GM06990 (cell line): ENCODE measurements around the gene CACFD1.

Experiments
- DNase-seq: peaks from one replicate; pipeline ENCODE4 v3.0.0-alpha.2; 2011; ENCODE audit not compliant: insufficient read length; ENCODE audit errors: extremely low read depth
- H3K27me3 ChIP-seq: replicated peaks from 2 replicates; pipeline ENCODE4 v1.6.0; 2011; ENCODE audit warnings: low read length; ENCODE audit not compliant: control insufficient read depth, insufficient read depth
- H3K36me3 ChIP-seq: 2 replicates; pipeline ENCODE4 v1.5.1; 2011; ENCODE audit warnings: low read length; ENCODE audit not compliant: control insufficient read depth, insufficient read depth
- H3K4me3 ChIP-seq: replicated peaks from 2 replicates; pipeline ENCODE4 v1.5.1; 2011; ENCODE audit warnings: low read depth, mild to moderate bottlenecking, control low read depth, low read length
- CTCF ChIP-seq: IDR thresholded peaks from 2 replicates; pipeline ENCODE4 v1.5.1; 2011; ENCODE audit warnings: low read length, control low read depth, mild to moderate bottlenecking, inconsistent platforms; ENCODE audit not compliant: insufficient read depth, poor library complexity, severe bottlenecking

Gene CACFD1

GRCh38 chr9:133474853-133475252, 15.1 kb downstream of the CACFD1 start:
- no peaks in the 10 kb centered on the region for H3K27me3 ChIP-seq
- no peak for TF ChIP-seq CTCF
- peaks cover 45% of the 10 kb centered on the region for H3K36me3 ChIP-seq
- no peak overlapping the region for H3K4me3 ChIP-seq
- no peak for DNase-seq

GRCh38 chr9:133475292-133476012, 15.7 kb downstream of the CACFD1 start:
- DNase-seq, result no peak
- Histone ChIP-seq H3K4me3 (no peak overlapping the region), H3K36me3 (peaks cover 45% of the 10 kb centered on the region), H3K27me3 (no peaks in the 10 kb centered on the region)
- no peak for TF ChIP-seq CTCF

GRCh38 chr9:133476036-133476931, 16.5 kb downstream of the CACFD1 start:
- TF ChIP-seq CTCF, result no peak
- H3K4me3 ChIP-seq, result peak overlapping the region; percentile 88
- DNase-seq, result no peak
- no peaks in the 10 kb centered on the region for H3K27me3 ChIP-seq
- peaks cover 45% of the 10 kb centered on the region for H3K36me3 ChIP-seq

- DNase-seq, result no peak
- Histone ChIP-seq H3K36me3 (peaks cover 42% of the 10 kb centered on the region), H3K4me3 (peak overlapping the region; percentile 88), H3K27me3 (no peaks in the 10 kb centered on the region)
- TF ChIP-seq CTCF, result no peak
Observed at GRCh38 chr9:133476941-133477340, 17.2 kb downstream of the CACFD1 start.

- TF ChIP-seq CTCF, result no peak
- H3K27me3 ChIP-seq, result no peaks in the 10 kb centered on the region
- no peak for DNase-seq
- H3K4me3 ChIP-seq, result peak overlapping the region; percentile 88
- peaks cover 37% of the 10 kb centered on the region for H3K36me3 ChIP-seq
Observed at GRCh38 chr9:133477461-133477860, 17.7 kb downstream of the CACFD1 start.
